MCF 10A (cell line): ENCODE measurements around the gene TRERF1. TPM values are rescaled to one million over a fixed set of nuclear protein-coding genes. Genes with fewer than 3 reads are reported as not detected.

Experiments used
- BruUV-seq: library from RNA; stranded (reverse); fragments of 400-500 nt; replicated peaks from 2 replicates; lab custom pipeline; 2021; lab: Mats Ljungman, UMichigan
- CTCF ChIA-PET: fragments of 300-600 bp; sonication (Branson Sonifier 250); formaldehyde crosslinking; extraction: SDS; loops from one replicate; lab custom pipeline; 2021; ENCODE audit warnings: antibody characterized with exemption, inconsistent platforms; lab: Yijun Ruan, JAX
- POLR2A ChIA-PET: fragments of 300-600, 350-650 bp; sonication (Branson Sonifier 250); formaldehyde crosslinking; extraction: SDS; loops from one replicate; lab custom pipeline; 2020; ENCODE audit warnings: antibody characterized with exemption, inconsistent platforms; lab: Yijun Ruan, JAX
- DNase-seq: peaks from one replicate; pipeline ENCODE4 v3.0.0-alpha.2; 2018; ENCODE audit not compliant: unreplicated experiment
- H3K27ac Mint-ChIP-seq: one replicate; pipeline ENCODE4 v1.8.0; 2022; ENCODE audit warnings: mild to moderate bottlenecking, low read depth, mixed read lengths; ENCODE audit not compliant: unreplicated experiment
- H3K27me3 Mint-ChIP-seq: one replicate; pipeline ENCODE4 v1.8.0; 2022; ENCODE audit warnings: mixed read lengths; ENCODE audit not compliant: insufficient read depth, unreplicated experiment
- H3K36me3 Mint-ChIP-seq: one replicate; pipeline ENCODE4 v1.8.0; 2022; ENCODE audit warnings: mild to moderate bottlenecking, moderate library complexity, mixed read lengths; ENCODE audit not compliant: insufficient read depth, unreplicated experiment
- H3K4me1 Mint-ChIP-seq: one replicate; pipeline ENCODE4 v1.8.0; 2022; ENCODE audit warnings: mixed read lengths; ENCODE audit not compliant: insufficient read depth, unreplicated experiment
- H3K4me3 Mint-ChIP-seq: one replicate; pipeline ENCODE4 v1.8.0; 2022; ENCODE audit warnings: mild to moderate bottlenecking, moderate library complexity, mixed read lengths; ENCODE audit not compliant: unreplicated experiment
- H3K9me3 Mint-ChIP-seq: one replicate; pipeline ENCODE4 v1.8.0; 2022; ENCODE audit warnings: mixed read lengths; ENCODE audit not compliant: unreplicated experiment
- intact Hi-C: fragments of 100-400 bp; cut with micrococcal nuclease; formaldehyde crosslinking; loops from 2 replicates; pipeline ENCODE4 v1.14.1; 2022
- total RNA-seq: library from RNA; stranded (reverse); gene quantifications from 2 replicates; pipeline ENCODE4 v1.2.3, GENCODE V29; 2022
- TF ChIP-seq, protein P1 (sequence below): fragments of 200-600 bp; IDR thresholded peaks from one replicate; pipeline ENCODE4 v1.8.0; 2022; ENCODE audit warnings: antibody characterized with exemption, mild to moderate bottlenecking; ENCODE audit not compliant: unreplicated experiment

The TRERF1 gene
- total RNA-seq, 1 experiment from 2014 or later: 9.4 TPM

DNA sequence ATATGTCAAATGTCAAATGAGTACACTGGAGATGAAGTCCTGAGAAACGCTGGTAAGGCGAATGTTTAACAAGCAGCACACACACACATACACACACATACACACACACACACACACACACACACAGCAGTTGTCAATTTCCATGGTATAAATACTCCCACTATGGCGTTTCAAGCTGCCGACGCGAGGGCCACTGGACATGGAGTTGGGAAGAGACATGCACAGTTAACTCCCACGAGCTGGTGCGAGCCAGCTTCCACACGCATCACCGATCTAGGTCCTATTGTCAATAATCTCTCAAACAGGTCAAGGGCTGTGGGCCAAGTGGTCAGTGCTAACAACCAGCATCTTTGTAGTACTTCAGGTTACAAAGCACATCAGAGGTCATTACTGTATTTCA is 58.9 kb downstream of the TRERF1 start:
- peaks cover 20% of the 10 kb centered on the region for H3K4me1 Mint-ChIP-seq

DNA sequence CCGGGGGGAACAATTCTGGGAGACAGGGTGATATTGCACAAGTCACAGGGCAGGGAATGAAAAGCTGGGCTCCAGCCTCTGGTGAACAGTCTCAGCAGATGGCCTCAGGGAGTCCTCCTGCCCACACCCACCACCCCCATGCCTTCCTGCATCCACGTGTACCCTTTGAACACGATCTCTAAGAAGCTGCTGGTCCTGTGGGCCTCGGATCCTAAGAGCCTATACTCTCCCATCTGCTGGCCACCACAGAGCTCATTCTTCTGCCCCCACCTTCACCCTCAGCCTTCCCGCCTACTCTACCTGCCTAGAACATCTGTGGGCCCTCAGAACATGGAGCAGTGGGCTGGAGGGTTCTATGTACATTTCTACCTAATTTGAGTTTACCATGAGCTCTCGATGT is 60.3 kb downstream of the TRERF1 start:
- intact Hi-C loops: no loop called here
- TF ChIP-seq, protein P1, sequence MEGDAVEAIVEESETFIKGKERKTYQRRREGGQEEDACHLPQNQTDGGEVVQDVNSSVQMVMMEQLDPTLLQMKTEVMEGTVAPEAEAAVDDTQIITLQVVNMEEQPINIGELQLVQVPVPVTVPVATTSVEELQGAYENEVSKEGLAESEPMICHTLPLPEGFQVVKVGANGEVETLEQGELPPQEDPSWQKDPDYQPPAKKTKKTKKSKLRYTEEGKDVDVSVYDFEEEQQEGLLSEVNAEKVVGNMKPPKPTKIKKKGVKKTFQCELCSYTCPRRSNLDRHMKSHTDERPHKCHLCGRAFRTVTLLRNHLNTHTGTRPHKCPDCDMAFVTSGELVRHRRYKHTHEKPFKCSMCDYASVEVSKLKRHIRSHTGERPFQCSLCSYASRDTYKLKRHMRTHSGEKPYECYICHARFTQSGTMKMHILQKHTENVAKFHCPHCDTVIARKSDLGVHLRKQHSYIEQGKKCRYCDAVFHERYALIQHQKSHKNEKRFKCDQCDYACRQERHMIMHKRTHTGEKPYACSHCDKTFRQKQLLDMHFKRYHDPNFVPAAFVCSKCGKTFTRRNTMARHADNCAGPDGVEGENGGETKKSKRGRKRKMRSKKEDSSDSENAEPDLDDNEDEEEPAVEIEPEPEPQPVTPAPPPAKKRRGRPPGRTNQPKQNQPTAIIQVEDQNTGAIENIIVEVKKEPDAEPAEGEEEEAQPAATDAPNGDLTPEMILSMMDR: no peak
- Mint-ChIP-seq H3K4me3 (no peak overlapping the region), H3K36me3 (peaks cover 9% of the 10 kb centered on the region), H3K27me3 (no peaks in the 10 kb centered on the region), H3K9me3 (no peaks in the 10 kb centered on the region), H3K27ac (peak overlapping the region; percentile 77), H3K4me1 (peaks cover 20% of the 10 kb centered on the region)
- ChIA-PET POLR2A (interaction anchor here (0.6 to 1.6 kb wide), 5 partner anchors 11 to 62 kb away, joined by 3 to 7 read pairs (median 4); no protein-coding TSS in a partner anchor), CTCF (interaction anchor here (0.7 to 2.4 kb wide), 4 partner anchors 11 to 156 kb away, joined by 3 to 6 read pairs (median 4); no protein-coding TSS in a partner anchor)
- no TSS peak for BruUV-seq
- DNase-seq: no peak

More for the DNA sequence above, 58.9 kb downstream of the TRERF1 start:
- ChIA-PET CTCF (interaction anchor here (0.6 to 2.4 kb wide), 2 partner anchors 155 to 256 kb away, joined by 3 to 6 read pairs; no protein-coding TSS in a partner anchor), POLR2A (interaction anchor here (1.6 kb wide), 1 partner anchor 20 kb away, joined by 4 read pairs; no protein-coding TSS in a partner anchor)
- peaks cover 9% of the 10 kb centered on the region for H3K36me3 Mint-ChIP-seq
- no peak overlapping the region for H3K27ac Mint-ChIP-seq
- no peaks in the 10 kb centered on the region for H3K27me3 Mint-ChIP-seq
- intact Hi-C loops: no loop called here
- no TSS peak for BruUV-seq
- no peak for DNase-seq
- TF ChIP-seq, protein P1: no peak
- no peak overlapping the region for H3K4me3 Mint-ChIP-seq
- no peaks in the 10 kb centered on the region for H3K9me3 Mint-ChIP-seq

DNA sequence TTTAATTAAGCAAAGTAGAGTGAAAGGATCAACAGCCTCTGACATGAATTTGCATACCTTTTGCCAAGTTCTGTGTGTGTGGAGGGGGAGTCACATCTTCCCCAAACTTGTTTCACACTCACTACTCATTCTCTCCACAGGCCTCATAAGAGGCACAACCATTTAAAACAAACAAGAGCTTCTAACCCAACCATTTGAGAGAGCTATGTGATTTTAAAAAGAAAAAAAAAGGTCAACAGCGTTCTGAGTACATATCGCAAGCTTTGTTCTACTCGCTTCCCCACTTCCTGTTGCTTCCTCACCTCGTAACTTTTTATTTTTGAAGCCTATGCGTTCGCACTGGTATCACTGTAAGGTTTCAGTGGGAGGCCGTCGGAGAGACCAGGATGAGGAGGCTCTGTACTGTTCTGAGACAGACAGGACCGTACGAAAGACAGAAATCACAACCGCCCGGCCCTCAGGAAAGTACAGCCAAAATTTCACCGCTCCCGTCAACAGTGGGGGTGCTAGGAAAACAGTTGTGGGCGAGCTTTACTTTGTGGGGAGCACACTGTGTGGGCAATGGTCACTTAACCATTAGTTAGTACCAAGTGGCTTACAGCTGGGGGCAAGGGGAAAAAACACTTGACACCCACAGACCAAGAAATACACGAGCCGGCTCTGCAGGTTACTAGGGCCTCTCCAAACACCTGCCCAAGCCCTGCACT is 61.3 kb downstream of the TRERF1 start:
- H3K27me3 Mint-ChIP-seq: no peaks in the 10 kb centered on the region
- BruUV-seq: no TSS peak
- intact Hi-C loops: no loop called here
- H3K4me1 Mint-ChIP-seq: peaks cover 24% of the 10 kb centered on the region
- no peaks in the 10 kb centered on the region for H3K9me3 Mint-ChIP-seq
- no peak overlapping the region for H3K4me3 Mint-ChIP-seq
- TF ChIP-seq, protein P1: no peak
- CTCF ChIA-PET: interaction anchor here (0.6 to 2.4 kb wide), 8 partner anchors 12 to 251 kb away, joined by 3 to 6 read pairs (median 3); no protein-coding TSS in a partner anchor
- H3K27ac Mint-ChIP-seq: no peak overlapping the region
- DNase-seq: no peak
- H3K36me3 Mint-ChIP-seq: peaks cover 9% of the 10 kb centered on the region
- POLR2A ChIA-PET: interaction anchor here (0.8 to 1.6 kb wide), 3 partner anchors 13 to 63 kb away, joined by 3 to 7 read pairs (median 6); no protein-coding TSS in a partner anchor

DNA sequence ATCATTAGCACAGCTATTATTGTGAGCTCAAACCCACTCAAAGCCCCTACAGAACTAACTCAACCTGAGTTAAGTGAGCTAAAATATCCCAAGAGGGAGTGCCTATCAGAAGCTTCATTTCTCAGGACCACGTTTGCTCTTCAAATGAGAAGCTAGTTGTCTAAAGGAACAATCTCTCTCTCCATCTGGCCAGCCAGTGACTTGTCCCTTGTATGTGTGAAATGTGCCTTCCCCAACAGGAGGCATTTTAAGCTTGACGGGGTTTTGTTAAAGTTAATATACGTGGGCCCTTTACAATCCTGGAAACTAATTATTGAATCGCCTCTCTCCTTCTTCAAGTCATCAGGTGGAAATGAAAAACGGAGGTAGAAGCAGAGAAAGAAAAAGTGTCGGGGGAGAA is 62.0 kb downstream of the TRERF1 start:
- no peak for DNase-seq
- Mint-ChIP-seq H3K36me3 (peaks cover 9% of the 10 kb centered on the region), H3K4me1 (peaks cover 21% of the 10 kb centered on the region), H3K27me3 (no peaks in the 10 kb centered on the region), H3K27ac (no peak overlapping the region), H3K9me3 (no peaks in the 10 kb centered on the region), H3K4me3 (no peak overlapping the region)
- no TSS peak for BruUV-seq
- ChIA-PET CTCF (interaction anchor here (0.7 to 0.8 kb wide), 3 partner anchors 12 to 157 kb away, joined by 3 to 5 read pairs (median 3); no protein-coding TSS in a partner anchor), POLR2A (interaction anchor here (0.8 kb wide), 1 partner anchor 13 kb away, joined by 3 read pairs; no protein-coding TSS in a partner anchor)
- TF ChIP-seq, protein P1: no peak
- intact Hi-C loops: no loop called here
